Measurements from ENCODE around the gene SSNA1. TPM values are rescaled to one million over a fixed set of nuclear protein-coding genes. Genes with fewer than 3 reads are reported as not detected.

The SSNA1 gene
- total RNA-seq, 4 donors from 2014 or later = 37.3 to 73.9 (median 53.5) TPM

DNA sequence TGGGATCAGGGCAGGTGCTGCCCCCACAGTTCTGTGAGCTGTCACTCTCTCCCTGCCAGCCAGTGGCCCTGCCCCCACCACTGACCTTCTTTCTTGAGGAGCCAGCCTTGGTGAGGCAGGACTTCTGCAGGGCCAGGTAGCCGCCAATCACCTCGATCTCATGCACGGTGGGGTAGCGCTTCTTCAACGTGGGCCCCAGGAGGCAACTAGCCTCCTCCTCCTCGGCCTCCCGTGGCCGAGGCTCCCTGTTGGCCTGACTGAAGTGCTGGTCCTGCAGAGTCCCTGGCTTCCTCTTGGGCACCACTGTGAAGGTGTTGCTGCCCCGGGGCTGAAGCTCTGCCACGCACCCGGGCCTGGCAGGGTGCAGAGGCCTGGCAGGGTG, 10.4 kb downstream of the SSNA1 start:
- no peak for DNase-seq (ENCODE audit: low spot score in 2 of 2)
- Histone ChIP-seq H3K4me1 (peaks cover 7 to 88% (median 37%) of the 10 kb centered on the region in 4 donors), H3K9me3 (no peaks in the 10 kb centered on the region), H3K36me3 (no peaks in the 10 kb centered on the region), H3K27me3 (no peaks in the 10 kb centered on the region), H3K4me3 (peak overlapping the region in 1 of 4 donors; percentile 42), H3K27ac (peak overlapping the region in 2 of 4 donors; percentile 65 to 76)
- WGBS, 2 donors = 72 to 85% methylated on average over 4 to 8 of the region's 11 CpGs
- no peak for TF ChIP-seq POLR2A (IDR thresholded peaks at IDR 0.05)

DNA sequence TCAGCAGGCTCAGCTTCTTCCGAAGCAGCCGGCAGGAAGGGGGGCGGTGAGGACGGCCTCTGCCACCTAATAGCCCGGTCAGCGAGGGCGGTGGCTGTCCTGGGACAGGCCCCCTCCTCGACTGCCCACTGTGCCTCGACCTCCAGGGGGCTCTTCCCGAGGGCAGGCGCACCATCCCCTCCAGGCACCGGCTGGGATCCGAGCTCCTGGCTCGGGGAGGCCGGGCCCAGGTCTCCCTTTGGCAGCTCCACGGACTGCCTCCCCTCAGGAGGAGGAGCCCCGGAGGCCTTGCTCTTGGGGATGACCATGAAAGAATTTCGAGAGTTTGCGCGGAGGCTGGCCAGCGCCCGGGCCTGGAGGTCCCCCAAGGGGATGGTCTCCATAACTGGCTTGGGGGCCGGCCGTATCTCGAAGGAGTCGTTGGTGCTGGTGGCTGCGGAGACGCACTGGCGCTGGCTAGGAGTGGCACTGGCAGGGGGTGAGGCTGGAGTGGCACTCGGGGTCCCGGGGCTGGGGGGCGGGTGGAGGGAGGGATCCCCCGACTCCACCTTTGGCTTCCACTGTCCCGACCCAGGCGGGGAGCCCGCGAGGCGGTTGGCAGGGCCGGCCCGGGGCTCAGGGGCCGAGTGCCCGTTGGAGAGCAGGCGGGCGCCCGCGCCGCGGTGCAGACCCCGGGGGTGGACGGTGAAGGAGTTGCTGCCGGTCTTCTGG, 11.1 kb downstream of the SSNA1 start:
- Histone ChIP-seq H3K27ac (peak overlapping the region in 3 of 4 donors; percentile 48 to 76 (median 65)), H3K4me3 (peak overlapping the region; percentile 39 to 72 (median 54)), H3K9me3 (no peaks in the 10 kb centered on the region), H3K27me3 (no peaks in the 10 kb centered on the region), H3K36me3 (no peaks in the 10 kb centered on the region), H3K4me1 (peaks cover 13 to 88% (median 44%) of the 10 kb centered on the region in 4 donors)
- no peak for DNase-seq (ENCODE audit: low spot score in 2 of 2)
- TF ChIP-seq, protein P1, sequence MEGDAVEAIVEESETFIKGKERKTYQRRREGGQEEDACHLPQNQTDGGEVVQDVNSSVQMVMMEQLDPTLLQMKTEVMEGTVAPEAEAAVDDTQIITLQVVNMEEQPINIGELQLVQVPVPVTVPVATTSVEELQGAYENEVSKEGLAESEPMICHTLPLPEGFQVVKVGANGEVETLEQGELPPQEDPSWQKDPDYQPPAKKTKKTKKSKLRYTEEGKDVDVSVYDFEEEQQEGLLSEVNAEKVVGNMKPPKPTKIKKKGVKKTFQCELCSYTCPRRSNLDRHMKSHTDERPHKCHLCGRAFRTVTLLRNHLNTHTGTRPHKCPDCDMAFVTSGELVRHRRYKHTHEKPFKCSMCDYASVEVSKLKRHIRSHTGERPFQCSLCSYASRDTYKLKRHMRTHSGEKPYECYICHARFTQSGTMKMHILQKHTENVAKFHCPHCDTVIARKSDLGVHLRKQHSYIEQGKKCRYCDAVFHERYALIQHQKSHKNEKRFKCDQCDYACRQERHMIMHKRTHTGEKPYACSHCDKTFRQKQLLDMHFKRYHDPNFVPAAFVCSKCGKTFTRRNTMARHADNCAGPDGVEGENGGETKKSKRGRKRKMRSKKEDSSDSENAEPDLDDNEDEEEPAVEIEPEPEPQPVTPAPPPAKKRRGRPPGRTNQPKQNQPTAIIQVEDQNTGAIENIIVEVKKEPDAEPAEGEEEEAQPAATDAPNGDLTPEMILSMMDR (IDR thresholded peaks at IDR 0.05) = no peak
- 11 to 14% methylated on average over 7 to 30 of the region's 51 CpGs for WGBS, 2 donors

DNA sequence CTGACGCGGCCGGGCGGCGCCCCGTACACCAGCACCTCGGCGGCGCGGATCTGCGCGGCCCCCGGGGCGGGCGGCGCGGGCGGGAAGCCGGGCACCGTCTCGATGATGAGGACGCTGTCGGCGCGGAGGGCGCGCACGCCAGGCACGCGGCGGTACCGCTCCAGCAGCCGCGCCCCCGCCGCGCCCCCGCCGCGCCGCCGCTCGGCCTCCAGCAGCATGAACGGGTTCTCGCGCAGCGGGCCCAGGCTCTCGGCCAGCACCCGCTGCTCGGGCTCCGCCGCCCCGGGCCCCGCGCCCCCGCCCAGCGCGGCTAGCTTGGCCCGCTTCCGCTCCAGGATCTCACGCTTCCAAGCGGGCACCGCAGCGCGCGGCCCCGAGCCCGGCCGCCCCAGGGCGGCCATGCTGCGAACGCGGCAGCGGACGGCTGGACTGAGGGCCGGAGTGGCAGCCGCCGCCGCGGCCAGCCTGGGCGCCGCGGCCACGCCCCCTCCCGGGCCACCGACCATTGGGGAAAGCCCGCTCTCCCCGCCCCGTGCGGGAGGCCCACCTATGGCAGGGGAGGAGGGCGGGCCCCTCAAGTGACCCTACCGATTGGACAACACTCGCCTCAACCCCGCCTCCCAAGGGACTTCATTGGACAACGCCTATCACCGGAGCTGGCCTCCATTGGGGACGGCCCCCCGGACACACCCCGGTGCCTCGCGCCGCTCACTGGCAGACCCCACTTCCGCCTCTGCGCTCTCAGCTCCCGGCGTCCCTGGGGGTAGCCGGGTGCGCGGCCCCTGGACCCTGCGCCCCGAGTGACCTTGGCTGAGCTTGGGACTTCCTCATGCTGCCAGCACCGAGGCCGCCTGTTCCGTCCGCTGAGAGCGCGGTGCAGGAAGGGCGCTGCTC, 12.1 kb downstream of the SSNA1 start, which contains the start of gene TPRN:
TSS of gene TPRN (minus strand) at position 431 of the 894 bp plus-strand sequence. CDS start at position 401, 30 bp downstream.
- Histone ChIP-seq H3K4me1 (peaks cover 13 to 84% (median 48%) of the 10 kb centered on the region in 4 donors), H3K27ac (peak within 1 kb of the TSS in 3 of 4 donors; percentile 81 to 88 (median 83)), H3K4me3 (peak within 1 kb of the TSS; percentile 54 to 72 (median 64)), H3K9me3 (no peaks in the 10 kb centered on the region), H3K36me3 (no peaks in the 10 kb centered on the region), H3K27me3 (no peaks in the 10 kb centered on the region)
- 0% methylated on average over 23 to 56 of the region's 118 CpGs for WGBS, 2 donors
- DNase-seq (ENCODE audit: low spot score in 2 of 2) = peak; percentile 99
- TF ChIP-seq POLR2A (IDR thresholded peaks at IDR 0.05) = peak; percentile 46 to 88
- TF ChIP-seq EP300 (IDR thresholded peaks at IDR 0.05) = peak in 1 of 2 donors; percentile 71
- TF ChIP-seq, protein P1 (IDR thresholded peaks at IDR 0.05) = peak in 1 of 5 experiments; percentile 49

DNA sequence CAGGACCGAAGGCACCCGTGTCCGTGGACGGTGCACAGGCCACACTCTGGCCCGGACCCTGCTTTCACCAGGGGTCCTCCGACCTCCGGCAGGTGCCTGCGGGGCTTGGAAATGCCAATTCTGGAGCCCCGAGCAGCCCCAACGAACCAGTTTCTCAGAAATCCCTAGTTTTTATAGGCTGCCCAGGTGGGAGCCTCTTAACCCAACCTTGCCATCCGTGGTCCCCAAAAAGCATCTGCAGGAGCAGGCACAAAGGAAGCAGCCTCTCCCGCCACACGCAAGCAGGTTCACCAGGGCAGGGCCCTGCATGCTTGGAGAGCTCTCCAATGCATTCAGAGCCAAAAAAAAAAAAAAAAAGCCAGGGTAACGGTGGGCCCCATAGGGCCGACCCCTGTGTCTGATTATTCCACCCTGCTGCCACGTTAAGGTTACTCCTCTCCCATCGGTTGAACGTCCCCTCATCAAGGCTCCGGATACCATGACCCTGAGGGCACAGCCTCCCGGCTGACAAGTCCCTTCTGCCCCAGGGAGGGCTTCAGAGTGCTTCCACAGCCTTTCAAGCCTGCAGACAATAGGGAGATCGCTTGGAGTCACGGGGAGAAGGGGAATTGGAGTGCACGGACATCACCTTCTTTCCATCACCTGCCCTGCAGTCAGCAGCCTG, 12.9 kb downstream of the SSNA1 start:
- Histone ChIP-seq H3K4me1 (peaks cover 13 to 82% (median 54%) of the 10 kb centered on the region in 4 donors), H3K9me3 (no peaks in the 10 kb centered on the region), H3K36me3 (no peaks in the 10 kb centered on the region), H3K4me3 (peak overlapping the region; percentile 54 to 72 (median 64)), H3K27me3 (no peaks in the 10 kb centered on the region), H3K27ac (peak overlapping the region in 3 of 4 donors; percentile 81 to 88 (median 83))
- 11 to 21% methylated on average over 15 to 21 of the region's 23 CpGs for WGBS, 2 donors
- DNase-seq (ENCODE audit: low spot score in 2 of 2) = no peak
- TF ChIP-seq POLR2A (IDR thresholded peaks at IDR 0.05) (no peak), EP300 (IDR thresholded peaks at IDR 0.05) (no peak)
- TF ChIP-seq, protein P1 (IDR thresholded peaks at IDR 0.05) = no peak

DNA sequence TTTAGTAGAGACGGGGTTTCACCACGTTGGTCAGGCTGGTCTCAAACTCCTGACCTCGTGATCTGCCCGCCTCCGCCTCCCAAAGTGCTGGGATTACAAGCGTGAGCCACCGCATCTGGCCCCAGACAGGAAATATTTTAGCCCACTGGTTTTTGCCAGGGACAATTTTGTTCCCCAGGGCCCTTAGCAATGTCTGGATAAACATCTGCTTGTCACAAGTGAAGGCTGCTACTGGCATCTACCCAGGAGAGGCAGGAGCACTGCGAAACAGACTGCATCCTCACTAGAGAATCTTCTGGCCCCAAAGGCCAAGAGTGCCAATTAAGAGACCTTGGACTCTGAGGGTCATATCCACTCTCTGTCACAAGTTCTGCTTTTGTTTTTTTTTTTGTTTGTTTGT, 14.5 kb downstream of the SSNA1 start:
- H3K36me3 ChIP-seq = peaks cover 0 to 8% (median 0%) of the 10 kb centered on the region in 3 donors
- H3K27me3 ChIP-seq = no peaks in the 10 kb centered on the region
- WGBS, 2 donors = 72 to 75% methylated on average over 8 of the region's 8 CpGs
- H3K9me3 ChIP-seq = no peaks in the 10 kb centered on the region
- DNase-seq (ENCODE audit: low spot score in 2 of 2) = no peak
- no peak overlapping the region for H3K4me3 ChIP-seq
- no peak overlapping the region for H3K27ac ChIP-seq
- TF ChIP-seq, protein P1 (IDR thresholded peaks at IDR 0.05) = no peak
- no peak for TF ChIP-seq EP300 (IDR thresholded peaks at IDR 0.05)
- TF ChIP-seq POLR2A (IDR thresholded peaks at IDR 0.05) = no peak
- H3K4me1 ChIP-seq = peaks cover 13 to 80% (median 59%) of the 10 kb centered on the region in 4 donors

Measured in tibial nerve (tissue), 4 donors.